ENCODE data around the gene GABRB1.

GRCh38 chr4:47413521-47413920, 382.2 kb downstream of the GABRB1 start:
- TF ChIP-seq EZH2 (IDR thresholded peaks at IDR 0.05) (no peak), POLR2AphosphoS5 (IDR thresholded peaks at IDR 0.05; ENCODE audit: borderline replicate concordance, low read depth, low read length) (no peak), FOXP2 (optimal IDR thresholded peaks at IDR 0.05; ENCODE audit: control extremely low read depth, extremely low read length, insufficient read depth) (no peak)

Measured in SK-N-MC (cell line).